HEK293 (cell line): ENCODE measurements around the gene RYR2.

ENCODE experiments used
- CTCF ChIA-PET: fragments of 350-600 bp; formaldehyde crosslinking; extraction: SDS; loops from one replicate; lab custom pipeline; 2021; ENCODE audit warnings: antibody characterized with exemption; lab: Yijun Ruan, JAX
- POLR2A ChIA-PET: fragments of 300-600 bp; formaldehyde crosslinking; extraction: SDS; loops from one replicate; lab custom pipeline; 2020; ENCODE audit warnings: antibody characterized with exemption, inconsistent platforms; lab: Yijun Ruan, JAX
- H3K27ac ChIP-seq: fragments of 200-500 bp; sonication (Bioruptor generic); 2 replicates; pipeline ENCODE4 v1.5.1; 2014; ENCODE audit warnings: low read depth, low read length, control low read depth, inconsistent platforms; ENCODE audit errors: extremely low read depth
- H3K36me3 ChIP-seq, 2 experiments: fragments of 200-500 bp in 1 of 2; sonication (Bioruptor generic) in 1 of 2; 1 replicate in 1 of 2; 2 replicates in 1 of 2; pipeline ENCODE4 v1.5.1; 2014 to 2017; ENCODE audit warnings: inconsistent platforms in 2 of 2, low read length in 2 of 2; ENCODE audit not compliant: control insufficient read depth in 2 of 2, insufficient read depth in 1 of 2
- H3K4me1 ChIP-seq: fragments of 200-500 bp; sonication (Bioruptor generic); 2 replicates; pipeline ENCODE4 v1.5.1; 2014; ENCODE audit warnings: mild to moderate bottlenecking, low read length, inconsistent platforms; ENCODE audit not compliant: control insufficient read depth, insufficient read depth
- H3K4me3 ChIP-seq: 2 replicates; pipeline ENCODE4 v1.5.1; 2011; ENCODE audit warnings: low read depth, mild to moderate bottlenecking, control low read depth, low read length, moderate library complexity
- H3K9me3 ChIP-seq: fragments of 200-500 bp; sonication (Bioruptor generic); 2 replicates; pipeline ENCODE4 v1.5.1; 2014; ENCODE audit warnings: low read depth, low read length, inconsistent platforms; ENCODE audit not compliant: control insufficient read depth, insufficient read depth
- IKZF3 ChIP-seq: fragments of 450-650 bp; IDR thresholded peaks from 2 replicates; pipeline ENCODE4 v1.5.0; 2018; ENCODE audit warnings: missing biosample characterization, mild to moderate bottlenecking, missing genetic modification characterization, moderate library complexity
- MEIS1 ChIP-seq: sonication (generic); formaldehyde crosslinking; IDR thresholded peaks from 2 replicates; pipeline ENCODE4 v1.8.1; 2022; ENCODE audit warnings: missing genetic modification reagents, mild to moderate bottlenecking, borderline replicate concordance
- ZFP3 ChIP-seq: fragments of 450-650 bp; formaldehyde crosslinking; IDR thresholded peaks from 2 replicates; pipeline ENCODE4 v1.5.1; 2016; ENCODE audit warnings: low read depth, missing biosample characterization, missing genetic modification characterization
- ZFP41 ChIP-seq: fragments of 450-650 bp; formaldehyde crosslinking; IDR thresholded peaks from 2 replicates; pipeline ENCODE4 v1.5.1; 2016; ENCODE audit warnings: missing biosample characterization, missing genetic modification characterization, borderline replicate concordance
- ZNF114 ChIP-seq: fragments of 450-650 bp; formaldehyde crosslinking; IDR thresholded peaks from 2 replicates; pipeline ENCODE4 v1.5.0; 2017; ENCODE audit warnings: missing biosample characterization, missing genetic modification characterization
- ZNF140 ChIP-seq: fragments of 450-650 bp; formaldehyde crosslinking; IDR thresholded peaks from 2 replicates; pipeline ENCODE4 v1.5.1; 2016; ENCODE audit warnings: missing biosample characterization, missing genetic modification characterization
- ZNF146 ChIP-seq: fragments of 450-650 bp; formaldehyde crosslinking; IDR thresholded peaks from 2 replicates; pipeline ENCODE4 v1.5.1; 2016; ENCODE audit warnings: missing biosample characterization, missing genetic modification characterization
- ZNF23 ChIP-seq: fragments of 450-650 bp; formaldehyde crosslinking; IDR thresholded peaks from 2 replicates; pipeline ENCODE4 v1.5.1; 2016; ENCODE audit warnings: missing biosample characterization, missing genetic modification characterization, borderline replicate concordance
- ZNF391 ChIP-seq: fragments of 450-650 bp; formaldehyde crosslinking; IDR thresholded peaks from 2 replicates; pipeline ENCODE4 v1.5.1; 2016; ENCODE audit warnings: low read depth, missing biosample characterization, missing genetic modification characterization, borderline replicate concordance
- ZNF423 ChIP-seq: fragments of 450-650 bp; formaldehyde crosslinking; IDR thresholded peaks from 2 replicates; pipeline ENCODE4 v1.5.1; 2016; ENCODE audit warnings: missing biosample characterization, missing genetic modification characterization
- ZNF529 ChIP-seq: fragments of 450-650 bp; formaldehyde crosslinking; IDR thresholded peaks from 2 replicates; pipeline ENCODE4 v1.5.1; 2017; ENCODE audit warnings: missing genetic modification characterization, missing biosample characterization; ENCODE audit not compliant: insufficient replicate concordance
- ZNF558 ChIP-seq: fragments of 450-650 bp; formaldehyde crosslinking; IDR thresholded peaks from 2 replicates; pipeline ENCODE4 v1.5.1; 2016; ENCODE audit warnings: missing biosample characterization, missing genetic modification characterization
- ZNF621 ChIP-seq: fragments of 450-650 bp; formaldehyde crosslinking; IDR thresholded peaks from 2 replicates; pipeline ENCODE4 v1.5.1; 2017; ENCODE audit warnings: missing biosample characterization, missing genetic modification characterization
- ZNF654 ChIP-seq: fragments of 450-650 bp; formaldehyde crosslinking; IDR thresholded peaks from 2 replicates; pipeline ENCODE4 v1.5.1; 2016; ENCODE audit warnings: low read depth, missing biosample characterization, missing genetic modification characterization
- ZNF670 ChIP-seq: fragments of 450-650 bp; formaldehyde crosslinking; IDR thresholded peaks from 2 replicates; pipeline ENCODE4 v1.5.1; 2016; ENCODE audit warnings: missing biosample characterization, missing genetic modification characterization, low read depth
- ZNF677 ChIP-seq: fragments of 450-650 bp; IDR thresholded peaks from 2 replicates; pipeline ENCODE4 v1.5.0; 2018; ENCODE audit warnings: missing biosample characterization, mild to moderate bottlenecking, missing genetic modification characterization, moderate library complexity
- ZNF707 ChIP-seq: fragments of 450-650 bp; formaldehyde crosslinking; IDR thresholded peaks from 2 replicates; pipeline ENCODE4 v1.5.1; 2016; ENCODE audit warnings: missing biosample characterization, missing genetic modification characterization
- ZNF768 ChIP-seq: fragments of 450-650 bp; formaldehyde crosslinking; IDR thresholded peaks from 2 replicates; pipeline ENCODE4 v1.5.1; 2018; ENCODE audit warnings: missing biosample characterization, mild to moderate bottlenecking, missing genetic modification characterization
- ZNF785 ChIP-seq: fragments of 450-650 bp; formaldehyde crosslinking; IDR thresholded peaks from 2 replicates; pipeline ENCODE4 v1.5.1; 2016; ENCODE audit warnings: missing biosample characterization, missing genetic modification characterization
- ZNF791 ChIP-seq: fragments of 450-650 bp; formaldehyde crosslinking; IDR thresholded peaks from 2 replicates; pipeline ENCODE4 v1.5.1; 2016; ENCODE audit warnings: missing biosample characterization, missing genetic modification characterization
- ZSCAN23 ChIP-seq: fragments of 450-650 bp; formaldehyde crosslinking; IDR thresholded peaks from 2 replicates; pipeline ENCODE4 v1.5.1; 2016; ENCODE audit warnings: missing biosample characterization, missing genetic modification characterization
- TF ChIP-seq, protein P1 (sequence below): fragments of 450-650 bp; formaldehyde crosslinking; IDR thresholded peaks from 2 replicates; pipeline ENCODE4 v1.5.1; 2016; ENCODE audit warnings: missing biosample characterization, missing genetic modification characterization
- TF ChIP-seq, protein P2 (sequence below): fragments of 450-650 bp; formaldehyde crosslinking; IDR thresholded peaks from 2 replicates; pipeline ENCODE4 v1.5.1; 2017; ENCODE audit warnings: missing biosample characterization, mild to moderate bottlenecking, missing genetic modification characterization, moderate library complexity
- TF ChIP-seq, protein P3 (sequence below): fragments of 450-650 bp; formaldehyde crosslinking; IDR thresholded peaks from 2 replicates; pipeline ENCODE4 v1.5.1; 2016; ENCODE audit warnings: missing biosample characterization, missing genetic modification characterization
- TF ChIP-seq, protein P4 (sequence below): fragments of 450-650 bp; formaldehyde crosslinking; IDR thresholded peaks from 2 replicates; pipeline ENCODE4 v1.5.1; 2016; ENCODE audit warnings: missing biosample characterization, missing genetic modification characterization
- TF ChIP-seq, protein P5 (sequence below): fragments of 450-650 bp; formaldehyde crosslinking; IDR thresholded peaks from 2 replicates; pipeline ENCODE4 v1.5.1; 2016; ENCODE audit warnings: missing biosample characterization, missing genetic modification characterization

Gene RYR2

DNA sequence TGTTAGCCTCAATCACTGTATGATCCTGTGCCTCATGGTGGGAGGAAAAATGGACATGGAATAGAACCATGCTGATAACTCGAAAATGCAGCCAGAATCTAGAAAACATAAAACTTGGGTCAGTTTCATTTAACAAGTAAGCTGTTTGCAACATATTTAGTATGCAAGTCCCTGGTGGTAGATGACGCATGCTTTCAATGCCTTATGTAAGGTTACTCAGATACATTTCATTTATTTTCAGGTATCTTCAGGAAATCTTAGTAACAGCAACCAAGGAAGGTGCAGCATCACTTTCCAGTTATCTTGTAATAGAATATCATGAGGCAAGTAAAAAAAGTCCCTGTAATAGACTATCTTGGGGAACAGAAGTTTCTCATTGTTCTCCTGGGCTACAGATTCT, 92.9 kb downstream of the RYR2 start:
- Histone ChIP-seq H3K4me3 (no peak overlapping the region), H3K9me3 (no peaks in the 10 kb centered on the region; the same call in 1 of the 2 replicates), H3K36me3 (no peaks in the 10 kb centered on the region), H3K27ac (no peak overlapping the region), H3K4me1 (no peaks in the 10 kb centered on the region)
- ChIA-PET POLR2A (no interaction called here), CTCF (no interaction called here)
- TF ChIP-seq, protein P1, sequence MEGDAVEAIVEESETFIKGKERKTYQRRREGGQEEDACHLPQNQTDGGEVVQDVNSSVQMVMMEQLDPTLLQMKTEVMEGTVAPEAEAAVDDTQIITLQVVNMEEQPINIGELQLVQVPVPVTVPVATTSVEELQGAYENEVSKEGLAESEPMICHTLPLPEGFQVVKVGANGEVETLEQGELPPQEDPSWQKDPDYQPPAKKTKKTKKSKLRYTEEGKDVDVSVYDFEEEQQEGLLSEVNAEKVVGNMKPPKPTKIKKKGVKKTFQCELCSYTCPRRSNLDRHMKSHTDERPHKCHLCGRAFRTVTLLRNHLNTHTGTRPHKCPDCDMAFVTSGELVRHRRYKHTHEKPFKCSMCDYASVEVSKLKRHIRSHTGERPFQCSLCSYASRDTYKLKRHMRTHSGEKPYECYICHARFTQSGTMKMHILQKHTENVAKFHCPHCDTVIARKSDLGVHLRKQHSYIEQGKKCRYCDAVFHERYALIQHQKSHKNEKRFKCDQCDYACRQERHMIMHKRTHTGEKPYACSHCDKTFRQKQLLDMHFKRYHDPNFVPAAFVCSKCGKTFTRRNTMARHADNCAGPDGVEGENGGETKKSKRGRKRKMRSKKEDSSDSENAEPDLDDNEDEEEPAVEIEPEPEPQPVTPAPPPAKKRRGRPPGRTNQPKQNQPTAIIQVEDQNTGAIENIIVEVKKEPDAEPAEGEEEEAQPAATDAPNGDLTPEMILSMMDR (tag by site-specific recombination), result no peak
- TF ChIP-seq ZNF677 (no peak), ZNF23 (tag by site-specific recombination) (no peak), ZNF768 (no peak), ZNF670 (tag by site-specific recombination) (no peak), IKZF3 (no peak), ZNF785 (no peak), ZNF423 (tag by site-specific recombination) (no peak), ZNF558 (tag by site-specific recombination) (no peak), ZFP3 (no peak), ZNF707 (tag by site-specific recombination) (no peak)
- TF ChIP-seq, protein P2, sequence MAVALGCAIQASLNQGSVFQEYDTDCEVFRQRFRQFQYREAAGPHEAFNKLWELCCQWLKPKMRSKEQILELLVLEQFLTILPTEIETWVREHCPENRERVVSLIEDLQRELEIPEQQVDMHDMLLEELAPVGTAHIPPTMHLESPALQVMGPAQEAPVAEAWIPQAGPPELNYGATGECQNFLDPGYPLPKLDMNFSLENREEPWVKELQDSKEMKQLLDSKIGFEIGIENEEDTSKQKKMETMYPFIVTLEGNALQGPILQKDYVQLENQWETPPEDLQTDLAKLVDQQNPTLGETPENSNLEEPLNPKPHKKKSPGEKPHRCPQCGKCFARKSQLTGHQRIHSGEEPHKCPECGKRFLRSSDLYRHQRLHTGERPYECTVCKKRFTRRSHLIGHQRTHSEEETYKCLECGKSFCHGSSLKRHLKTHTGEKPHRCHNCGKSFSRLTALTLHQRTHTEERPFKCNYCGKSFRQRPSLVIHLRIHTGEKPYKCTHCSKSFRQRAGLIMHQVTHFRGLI (tag by site-specific recombination), result no peak
- TF ChIP-seq, protein P3, sequence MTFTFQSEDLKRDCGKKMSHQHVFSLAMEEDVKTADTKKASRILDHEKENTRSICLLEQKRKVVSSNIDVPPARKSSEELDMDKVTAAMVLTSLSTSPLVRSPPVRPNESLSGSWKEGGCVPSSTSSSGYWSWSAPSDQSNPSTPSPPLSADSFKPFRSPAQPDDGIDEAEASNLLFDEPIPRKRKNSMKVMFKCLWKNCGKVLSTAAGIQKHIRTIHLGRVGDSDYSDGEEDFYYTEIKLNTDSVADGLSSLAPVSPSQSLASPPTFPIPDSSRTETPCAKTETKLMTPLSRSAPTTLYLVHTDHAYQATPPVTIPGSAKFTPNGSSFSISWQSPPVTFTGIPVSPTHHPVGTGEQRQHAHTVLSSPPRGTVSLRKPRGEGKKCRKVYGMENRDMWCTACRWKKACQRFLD (tag by site-specific recombination), result no peak
- TF ChIP-seq, protein P4, sequence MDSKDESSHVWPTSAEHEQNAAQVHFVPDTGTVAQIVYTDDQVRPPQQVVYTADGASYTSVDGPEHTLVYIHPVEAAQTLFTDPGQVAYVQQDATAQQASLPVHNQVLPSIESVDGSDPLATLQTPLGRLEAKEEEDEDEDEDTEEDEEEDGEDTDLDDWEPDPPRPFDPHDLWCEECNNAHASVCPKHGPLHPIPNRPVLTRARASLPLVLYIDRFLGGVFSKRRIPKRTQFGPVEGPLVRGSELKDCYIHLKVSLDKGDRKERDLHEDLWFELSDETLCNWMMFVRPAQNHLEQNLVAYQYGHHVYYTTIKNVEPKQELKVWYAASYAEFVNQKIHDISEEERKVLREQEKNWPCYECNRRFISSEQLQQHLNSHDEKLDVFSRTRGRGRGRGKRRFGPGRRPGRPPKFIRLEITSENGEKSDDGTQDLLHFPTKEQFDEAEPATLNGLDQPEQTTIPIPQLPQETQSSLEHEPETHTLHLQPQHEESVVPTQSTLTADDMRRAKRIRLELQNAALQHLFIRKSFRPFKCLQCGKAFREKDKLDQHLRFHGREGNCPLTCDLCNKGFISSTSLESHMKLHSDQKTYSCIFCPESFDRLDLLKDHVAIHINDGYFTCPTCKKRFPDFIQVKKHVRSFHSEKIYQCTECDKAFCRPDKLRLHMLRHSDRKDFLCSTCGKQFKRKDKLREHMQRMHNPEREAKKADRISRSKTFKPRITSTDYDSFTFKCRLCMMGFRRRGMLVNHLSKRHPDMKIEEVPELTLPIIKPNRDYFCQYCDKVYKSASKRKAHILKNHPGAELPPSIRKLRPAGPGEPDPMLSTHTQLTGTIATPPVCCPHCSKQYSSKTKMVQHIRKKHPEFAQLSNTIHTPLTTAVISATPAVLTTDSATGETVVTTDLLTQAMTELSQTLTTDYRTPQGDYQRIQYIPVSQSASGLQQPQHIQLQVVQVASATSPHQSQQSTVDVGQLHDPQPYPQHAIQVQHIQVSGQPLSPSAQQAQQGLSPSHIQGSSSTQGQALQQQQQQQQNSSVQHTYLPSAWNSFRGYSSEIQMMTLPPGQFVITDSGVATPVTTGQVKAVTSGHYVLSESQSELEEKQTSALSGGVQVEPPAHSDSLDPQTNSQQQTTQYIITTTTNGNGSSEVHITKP (tag by site-specific recombination), result no peak

DNA sequence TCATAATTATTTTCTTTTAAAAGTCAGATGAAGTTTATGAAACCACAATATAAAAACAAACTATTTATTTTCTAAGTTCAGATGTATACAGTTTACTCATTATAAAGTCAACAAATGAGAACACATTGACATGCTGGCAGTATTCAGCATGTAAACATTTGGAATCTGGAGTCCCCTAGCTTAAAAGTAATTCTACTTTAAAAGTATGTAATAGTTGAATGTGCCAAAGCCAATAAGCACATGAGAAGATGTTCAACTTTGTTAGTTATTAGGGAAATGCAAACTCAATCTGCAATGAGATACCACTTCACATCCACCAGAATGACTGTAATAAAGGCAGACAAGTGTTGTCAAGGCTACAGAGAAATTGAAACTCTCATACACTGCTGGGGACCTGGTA, 96.6 kb downstream of the RYR2 start:
- Histone ChIP-seq H3K9me3 (no peaks in the 10 kb centered on the region), H3K36me3 (no peaks in the 10 kb centered on the region), H3K4me1 (no peaks in the 10 kb centered on the region), H3K4me3 (no peak overlapping the region), H3K27ac (no peak overlapping the region)
- ChIA-PET POLR2A (no interaction called here), CTCF (no interaction called here)
- no peak for TF ChIP-seq ZNF791
- no peak for TF ChIP-seq ZNF654 (tag by site-specific recombination)
- no peak for TF ChIP-seq ZNF140
- TF ChIP-seq, protein P5, sequence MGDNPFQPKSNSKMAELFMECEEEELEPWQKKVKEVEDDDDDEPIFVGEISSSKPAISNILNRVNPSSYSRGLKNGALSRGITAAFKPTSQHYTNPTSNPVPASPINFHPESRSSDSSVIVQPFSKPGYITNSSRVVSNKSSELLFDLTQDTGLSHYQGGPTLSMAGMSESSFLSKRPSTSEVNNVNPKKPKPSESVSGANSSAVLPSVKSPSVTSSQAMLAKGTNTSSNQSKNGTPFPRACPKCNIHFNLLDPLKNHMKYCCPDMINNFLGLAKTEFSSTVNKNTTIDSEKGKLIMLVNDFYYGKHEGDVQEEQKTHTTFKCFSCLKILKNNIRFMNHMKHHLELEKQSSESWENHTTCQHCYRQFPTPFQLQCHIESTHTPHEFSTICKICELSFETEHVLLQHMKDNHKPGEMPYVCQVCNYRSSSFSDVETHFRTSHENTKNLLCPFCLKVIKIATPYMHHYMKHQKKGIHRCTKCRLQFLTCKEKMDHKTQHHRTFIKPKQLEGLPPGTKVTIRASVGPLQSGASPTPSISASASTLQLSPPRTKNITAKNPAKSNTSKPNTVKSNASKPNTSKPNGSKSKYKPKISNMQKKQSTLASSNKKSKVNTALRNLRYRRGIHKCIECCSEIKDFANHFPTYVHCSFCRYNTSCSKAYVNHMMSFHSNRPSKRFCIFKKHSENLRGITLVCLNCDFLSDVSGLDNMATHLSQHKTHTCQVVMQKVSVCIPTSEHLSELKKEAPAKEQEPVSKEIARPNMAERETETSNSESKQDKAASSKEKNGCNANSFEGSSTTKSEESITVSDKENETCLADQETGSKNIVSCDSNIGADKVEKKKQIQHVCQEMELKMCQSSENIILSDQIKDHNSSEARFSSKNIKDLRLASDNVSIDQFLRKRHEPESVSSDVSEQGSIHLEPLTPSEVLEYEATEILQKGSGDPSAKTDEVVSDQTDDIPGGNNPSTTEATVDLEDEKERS (tag by site-specific recombination), result no peak
- TF ChIP-seq ZNF529 (tag by site-specific recombination), result no peak
- no peak for TF ChIP-seq ZNF621 (tag by site-specific recombination)
- no peak for TF ChIP-seq ZNF146
- TF ChIP-seq ZNF114 (tag by site-specific recombination), result no peak
- TF ChIP-seq ZSCAN23 (tag by site-specific recombination), result no peak
- TF ChIP-seq ZNF707 (tag by site-specific recombination), result no peak
- TF ChIP-seq ZNF391 (tag by site-specific recombination), result no peak
- TF ChIP-seq ZFP41 (tag by site-specific recombination), result no peak
- no peak for TF ChIP-seq MEIS1 (CRISPR knock-in tag)
